BLaER1 (cell line): Measurements from ENCODE around the gene STXBP1.

Source experiments
- H3K27ac ChIP-seq: shearing (Covaris generic); formaldehyde crosslinking; 2 replicates; pipeline ENCODE4 v1.8.1; 2022
- H3K27me3 ChIP-seq: shearing (Covaris generic); formaldehyde crosslinking; 2 replicates; pipeline ENCODE4 v1.8.1; 2022
- H3K36me3 ChIP-seq: shearing (Covaris generic); formaldehyde crosslinking; 2 replicates; pipeline ENCODE4 v1.8.1; 2022
- H3K4me1 ChIP-seq: shearing (Covaris generic); formaldehyde crosslinking; 2 replicates; pipeline ENCODE4 v1.8.1; 2022
- H3K4me2 ChIP-seq: shearing (Covaris generic); formaldehyde crosslinking; 2 replicates; pipeline ENCODE4 v1.8.1; 2022
- H3K4me3 ChIP-seq: shearing (Covaris generic); formaldehyde crosslinking; 2 replicates; pipeline ENCODE4 v1.8.1; 2022
- H3K9ac ChIP-seq: shearing (Covaris generic); formaldehyde crosslinking; 2 replicates; pipeline ENCODE4 v1.8.1; 2022
- H3K9me3 ChIP-seq: shearing (Covaris generic); formaldehyde crosslinking; 2 replicates; pipeline ENCODE4 v1.8.1; 2022
- H4K20me1 ChIP-seq: shearing (Covaris generic); formaldehyde crosslinking; 2 replicates; pipeline ENCODE4 v1.8.1; 2022
- Cebpa-rat ChIP-seq: shearing (Covaris generic); IDR thresholded peaks from 2 replicates; pipeline ENCODE4 v1.8.1; 2022

The STXBP1 gene

DNA sequence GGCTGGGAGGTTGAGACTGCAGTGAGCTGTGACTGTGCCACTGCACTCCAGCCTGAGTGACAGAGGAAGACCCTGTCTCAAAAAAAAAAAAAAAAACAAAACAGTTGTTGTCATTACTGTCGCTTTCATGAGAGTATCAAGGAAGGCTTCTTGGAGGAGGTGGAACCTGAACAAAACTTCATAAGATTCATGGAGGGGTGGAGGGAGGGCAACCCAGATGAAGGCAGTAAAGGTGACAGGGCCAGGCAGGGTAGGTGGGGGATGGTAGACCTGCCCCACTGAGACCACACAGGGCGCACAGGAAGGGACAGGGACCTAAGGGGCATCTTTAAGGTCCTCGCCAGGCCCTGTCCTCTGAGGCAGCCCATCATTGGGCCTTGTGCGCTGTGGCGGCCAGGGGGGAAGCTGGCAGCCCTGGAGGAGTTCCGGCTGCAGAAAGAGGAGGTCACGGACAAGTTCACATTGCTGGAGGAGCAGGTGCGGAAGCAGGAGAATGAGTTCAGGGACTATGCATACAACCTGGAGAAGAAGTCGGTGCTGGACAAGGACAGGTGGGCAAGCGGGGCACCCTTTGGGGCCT, 98.2 kb downstream of the STXBP1 start:
- H3K4me3 ChIP-seq = no peak overlapping the region
- H4K20me1 ChIP-seq = peaks cover 50% of the 10 kb centered on the region
- no peak for TF ChIP-seq Cebpa-rat
- H3K4me1 ChIP-seq = peaks cover 52% of the 10 kb centered on the region
- H3K9me3 ChIP-seq = no peaks in the 10 kb centered on the region
- no peak overlapping the region for H3K27ac ChIP-seq
- no peaks in the 10 kb centered on the region for H3K36me3 ChIP-seq
- no peak overlapping the region for H3K9ac ChIP-seq
- H3K4me2 ChIP-seq = peak overlapping the region; percentile 90
- H3K27me3 ChIP-seq = no peaks in the 10 kb centered on the region

DNA sequence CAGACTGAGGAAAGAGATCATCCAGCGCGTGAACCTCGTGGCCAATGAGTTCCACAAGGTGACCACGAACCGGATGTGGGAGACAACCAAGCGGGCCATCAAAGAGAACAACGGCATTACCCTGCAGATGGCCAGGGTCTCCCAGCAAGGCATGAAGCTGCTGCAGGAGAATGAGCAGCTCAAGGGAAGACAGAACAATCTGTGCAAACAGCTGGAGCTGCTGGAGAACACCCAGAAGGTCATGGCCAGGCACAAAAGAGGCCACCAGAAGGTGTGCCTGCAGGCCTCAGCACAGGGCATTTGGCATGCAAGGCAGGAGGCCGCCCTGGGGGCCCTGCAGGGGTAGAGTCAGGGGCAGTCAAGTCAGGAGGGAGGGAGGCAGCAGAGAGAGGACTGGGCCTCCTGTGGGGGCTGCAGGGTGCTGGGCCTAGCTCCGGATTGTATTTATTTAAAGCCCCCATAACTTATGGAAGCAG, 99.2 kb downstream of the STXBP1 start:
- H3K9me3 ChIP-seq = no peaks in the 10 kb centered on the region
- H3K4me2 ChIP-seq = peak overlapping the region; percentile 90
- no peak overlapping the region for H3K4me3 ChIP-seq
- 0 out of 2 replicates have a peak overlapping the region, but pooled peaks have one; percentile 30 for H3K27ac ChIP-seq
- H3K9ac ChIP-seq = peak overlapping the region; percentile 48; the same call in 1 of the 2 replicates
- no peaks in the 10 kb centered on the region for H3K27me3 ChIP-seq
- peaks cover 50% of the 10 kb centered on the region for H4K20me1 ChIP-seq
- no peaks in the 10 kb centered on the region for H3K36me3 ChIP-seq
- peaks cover 56% of the 10 kb centered on the region for H3K4me1 ChIP-seq
- no peak for TF ChIP-seq Cebpa-rat

DNA sequence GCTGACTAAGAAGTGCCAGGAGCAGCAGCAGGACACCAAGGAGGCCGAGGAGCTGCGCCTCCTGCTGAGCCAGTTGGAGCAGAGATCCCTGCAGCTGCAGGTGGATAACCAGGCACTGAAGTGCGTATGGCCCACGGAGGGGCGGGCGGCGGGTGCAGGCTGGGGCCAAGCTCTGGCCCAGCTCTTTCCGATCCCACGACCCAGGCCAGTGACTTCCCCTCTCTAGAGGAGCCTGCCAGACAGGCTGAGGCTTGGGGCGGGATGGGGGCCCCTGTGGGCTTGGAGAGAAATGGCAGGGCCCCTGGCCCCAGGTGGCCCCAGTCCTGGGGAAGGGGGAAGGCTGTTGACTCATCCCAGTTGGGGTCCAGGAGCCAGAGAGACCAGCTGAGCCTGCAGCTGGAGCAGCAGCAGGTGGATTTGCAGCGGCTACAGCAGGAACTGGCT, 99.8 kb downstream of the STXBP1 start:
- peak overlapping the region; percentile 90 for H3K4me2 ChIP-seq
- H3K4me3 ChIP-seq = no peak overlapping the region
- no peaks in the 10 kb centered on the region for H3K36me3 ChIP-seq
- H3K9ac ChIP-seq = peak overlapping the region; percentile 48; the same call in 1 of the 2 replicates
- peaks cover 59% of the 10 kb centered on the region for H3K4me1 ChIP-seq
- H4K20me1 ChIP-seq = peaks cover 50% of the 10 kb centered on the region
- H3K27me3 ChIP-seq = no peaks in the 10 kb centered on the region
- H3K27ac ChIP-seq = 0 out of 2 replicates have a peak overlapping the region, but pooled peaks have one; percentile 30
- no peak for TF ChIP-seq Cebpa-rat
- no peaks in the 10 kb centered on the region for H3K9me3 ChIP-seq

DNA sequence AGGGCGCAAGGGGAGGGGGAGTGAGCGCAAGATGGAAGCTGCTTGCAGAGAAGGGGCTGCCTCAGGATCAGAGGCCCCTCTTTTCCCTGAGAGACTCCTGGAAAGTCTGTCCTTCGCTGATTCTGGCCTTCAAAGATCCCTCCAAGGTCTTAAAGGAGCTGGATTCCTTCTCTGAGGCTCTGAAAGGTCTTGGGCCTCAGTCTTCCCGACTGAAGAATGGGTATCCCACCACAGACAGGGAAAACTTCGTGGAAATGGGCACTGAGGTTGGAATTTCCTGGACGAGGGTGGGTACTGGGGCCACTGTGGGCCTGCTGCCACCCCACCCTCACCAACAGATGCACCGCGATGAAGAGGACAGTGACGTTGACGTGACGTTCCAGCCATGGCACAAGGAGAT, 100.3 kb downstream of the STXBP1 start:
- no peak overlapping the region for H3K9ac ChIP-seq
- no peak overlapping the region for H3K27ac ChIP-seq
- peaks cover 59% of the 10 kb centered on the region for H3K4me1 ChIP-seq
- H3K9me3 ChIP-seq = no peaks in the 10 kb centered on the region
- no peaks in the 10 kb centered on the region for H3K27me3 ChIP-seq
- no peak for TF ChIP-seq Cebpa-rat
- peak overlapping the region; percentile 90 for H3K4me2 ChIP-seq
- no peak overlapping the region for H3K4me3 ChIP-seq
- H3K36me3 ChIP-seq = no peaks in the 10 kb centered on the region
- H4K20me1 ChIP-seq = peaks cover 50% of the 10 kb centered on the region

DNA sequence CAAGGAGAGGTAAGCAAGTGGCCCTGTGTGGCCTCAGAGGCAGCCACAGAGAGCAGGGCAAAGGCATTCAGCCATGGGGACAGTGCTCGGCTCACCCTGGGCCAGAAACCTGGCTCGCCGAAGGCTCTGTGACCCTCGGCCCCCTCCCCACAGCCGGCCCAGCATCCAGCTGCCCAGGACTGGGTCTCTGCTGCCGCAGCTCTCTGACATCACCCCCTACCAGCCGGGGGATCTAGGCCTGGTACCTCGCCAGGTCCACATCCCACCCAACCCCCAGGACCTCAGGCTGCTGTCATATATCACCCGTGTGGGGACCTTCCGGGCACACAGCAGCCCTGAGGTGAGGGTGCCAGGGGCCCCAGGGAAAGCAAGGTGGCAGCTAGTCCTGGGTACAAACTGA, 100.8 kb downstream of the STXBP1 start:
- H3K36me3 ChIP-seq = no peaks in the 10 kb centered on the region
- H3K4me2 ChIP-seq = peak overlapping the region; percentile 90
- no peak for TF ChIP-seq Cebpa-rat
- H3K27ac ChIP-seq = no peak overlapping the region
- peaks cover 50% of the 10 kb centered on the region for H4K20me1 ChIP-seq
- H3K27me3 ChIP-seq = no peaks in the 10 kb centered on the region
- peaks cover 59% of the 10 kb centered on the region for H3K4me1 ChIP-seq
- no peak overlapping the region for H3K4me3 ChIP-seq
- no peaks in the 10 kb centered on the region for H3K9me3 ChIP-seq
- no peak overlapping the region for H3K9ac ChIP-seq

DNA sequence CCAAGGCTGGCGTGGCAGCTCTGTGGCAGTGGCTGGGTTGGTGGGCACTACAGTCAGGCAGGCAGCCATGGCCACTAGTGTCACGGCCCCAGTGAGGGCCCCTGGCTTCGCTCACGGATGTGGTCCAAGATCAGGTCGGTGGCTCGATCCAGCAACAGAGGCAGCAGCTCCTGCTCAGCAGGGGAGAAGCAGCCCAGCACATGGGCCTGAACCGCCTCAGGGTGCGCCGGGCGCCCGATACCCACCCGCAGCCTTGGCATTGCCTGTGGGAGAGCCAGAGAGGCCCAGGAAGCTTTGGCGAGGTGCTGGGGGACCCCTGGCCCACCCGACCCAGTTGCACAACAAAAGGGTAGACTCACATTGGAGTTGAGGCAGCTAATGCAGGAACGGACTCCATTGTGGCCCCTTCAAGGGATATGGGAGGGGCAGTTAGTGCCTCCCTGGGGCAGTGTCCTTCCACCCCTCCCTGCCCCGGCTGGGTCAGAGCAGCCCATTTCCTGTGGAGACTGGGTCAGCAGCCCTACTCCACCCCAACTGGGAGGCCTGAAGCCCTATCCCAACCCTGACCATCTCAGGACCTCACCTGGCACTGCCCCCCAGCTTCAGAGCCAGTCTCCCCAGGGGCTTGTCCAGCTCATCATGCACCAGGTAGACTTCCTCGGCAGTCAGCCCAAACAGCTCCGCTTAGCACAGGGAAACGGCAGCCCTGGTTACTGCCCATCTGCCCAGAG, 102.1 kb downstream of the STXBP1 start:
- H3K9ac ChIP-seq = peak overlapping the region; percentile 48; the same call in 1 of the 2 replicates
- no peaks in the 10 kb centered on the region for H3K36me3 ChIP-seq
- no peak overlapping the region for H3K27ac ChIP-seq
- H3K4me2 ChIP-seq = peak overlapping the region; percentile 95
- no peaks in the 10 kb centered on the region for H3K9me3 ChIP-seq
- H4K20me1 ChIP-seq = peaks cover 50% of the 10 kb centered on the region
- H3K4me1 ChIP-seq = peaks cover 68% of the 10 kb centered on the region
- no peaks in the 10 kb centered on the region for H3K27me3 ChIP-seq
- TF ChIP-seq Cebpa-rat = no peak
- peak overlapping the region; percentile 79 for H3K4me3 ChIP-seq

DNA sequence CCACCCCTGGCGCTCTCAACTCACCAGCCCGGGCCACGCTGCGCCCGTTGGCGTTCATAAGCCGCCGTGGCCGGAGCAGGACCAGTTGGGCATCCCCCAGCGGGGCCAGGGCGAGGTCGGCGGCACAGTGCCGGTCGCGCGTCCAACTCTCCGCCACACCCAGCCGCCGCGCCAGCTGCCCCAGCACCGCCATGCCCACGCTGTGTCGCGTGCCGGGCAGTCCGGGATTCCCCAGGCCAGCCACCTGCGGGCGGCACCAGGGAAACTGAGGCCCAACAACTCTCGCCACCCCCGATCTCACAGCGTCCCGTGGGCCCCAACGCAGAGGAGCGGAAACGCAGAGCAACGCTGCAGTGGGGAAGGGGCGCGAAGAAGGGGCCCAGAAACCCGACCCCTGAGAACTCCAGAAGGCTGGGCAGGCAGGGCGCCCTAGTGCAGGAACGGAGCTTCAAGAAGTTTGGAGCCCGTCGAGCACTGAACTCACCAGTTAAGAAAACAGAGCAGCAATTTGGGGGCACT, 102.9 kb downstream of the STXBP1 start:
- peaks cover 76% of the 10 kb centered on the region for H3K4me1 ChIP-seq
- no peaks in the 10 kb centered on the region for H3K27me3 ChIP-seq
- peak overlapping the region; percentile 95 for H3K4me2 ChIP-seq
- H4K20me1 ChIP-seq = peaks cover 45% of the 10 kb centered on the region
- H3K9me3 ChIP-seq = no peaks in the 10 kb centered on the region
- peak overlapping the region; percentile 57 for H3K27ac ChIP-seq
- H3K9ac ChIP-seq = peak overlapping the region; percentile 80
- no peak for TF ChIP-seq Cebpa-rat
- H3K36me3 ChIP-seq = no peaks in the 10 kb centered on the region
- H3K4me3 ChIP-seq = peak overlapping the region; percentile 79

DNA sequence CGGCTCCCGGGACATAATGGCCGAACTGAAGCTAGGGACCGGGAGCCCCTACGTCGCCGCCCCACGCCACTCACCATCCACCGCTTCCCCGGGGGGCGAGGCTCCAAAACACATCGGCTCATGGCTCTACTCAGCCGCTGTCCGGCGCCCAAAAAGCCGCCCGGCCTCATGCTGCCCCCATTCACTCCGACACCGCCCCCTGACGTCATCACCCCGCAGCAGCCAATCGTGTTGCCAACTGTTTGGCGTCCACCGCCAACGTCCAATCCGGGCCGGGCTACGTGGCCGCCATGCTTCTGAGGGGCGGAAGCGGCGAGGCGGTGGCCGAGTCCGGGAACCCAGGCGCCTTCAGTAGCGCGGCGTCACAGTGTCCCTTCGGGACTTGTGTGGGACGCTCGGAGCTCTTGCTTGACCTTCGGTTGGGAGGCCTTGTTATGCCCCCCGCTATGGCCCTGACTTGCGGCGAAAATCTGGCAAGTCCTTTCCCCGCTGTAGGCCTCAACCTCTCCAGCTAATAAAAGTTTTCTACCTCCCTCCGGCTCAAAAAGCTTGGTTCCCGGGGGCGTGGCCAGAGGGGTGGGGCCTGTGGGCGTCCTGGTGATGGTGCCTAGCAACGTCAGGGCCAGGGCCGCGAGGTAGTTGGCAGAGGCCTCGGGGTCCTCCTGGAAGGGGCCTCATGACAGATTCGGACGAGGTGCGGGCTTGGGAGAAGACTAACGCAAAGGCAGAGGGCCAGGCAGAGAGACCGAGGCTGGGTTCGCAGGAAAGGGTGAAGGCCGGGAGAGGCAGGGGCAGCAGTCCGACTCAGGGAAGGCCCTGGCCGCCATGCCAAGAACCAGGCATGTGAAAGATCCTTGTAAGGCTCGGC, 103.6 kb downstream of the STXBP1 start, which contains the start of the genes PTRH1 and TTC16:
Gene PTRH1, minus strand, starts transcription at position 194 of the 868 bp plus-strand sequence. Its CDS starts 24 bp downstream, at position 170.
Gene TTC16, plus strand, starts transcription at position 610 of the 868 bp plus-strand sequence. Its CDS starts 67 bp downstream, at position 677.
- Histone ChIP-seq H4K20me1 (peaks cover 39% of the 10 kb centered on the region), H3K27me3 (no peaks in the 10 kb centered on the region), H3K4me3 (peak within 1 kb of the TSS; percentile 79), H3K27ac (peak within 1 kb of the TSS; percentile 57), H3K9me3 (no peaks in the 10 kb centered on the region), H3K36me3 (no peaks in the 10 kb centered on the region), H3K9ac (peak within 1 kb of the TSS; percentile 80), H3K4me1 (peaks cover 76% of the 10 kb centered on the region), H3K4me2 (peak within 1 kb of the TSS; percentile 95)
- no peak for TF ChIP-seq Cebpa-rat

DNA sequence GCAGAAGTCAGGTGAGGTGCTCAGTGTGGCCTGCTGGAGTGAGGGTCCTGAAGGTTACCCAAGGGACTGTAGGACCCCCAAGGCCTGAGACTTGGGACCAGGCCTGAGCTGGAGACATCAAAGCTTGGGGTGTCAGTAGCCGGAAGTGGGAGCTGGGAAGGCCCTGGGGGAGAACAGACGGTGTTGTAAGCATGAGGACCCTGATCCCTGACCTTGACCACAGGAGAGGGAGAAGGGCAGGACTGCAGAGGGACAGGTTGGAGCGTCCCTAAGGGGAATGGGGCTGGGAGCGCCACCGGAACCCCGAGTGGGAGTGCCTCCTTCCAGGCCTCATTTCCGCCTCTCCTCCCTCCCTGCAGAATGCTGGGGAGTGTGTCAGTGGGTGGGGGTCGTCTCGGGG, 104.3 kb downstream of the STXBP1 start:
- H3K9ac ChIP-seq = no peak overlapping the region

More for the DNA sequence above, 104.3 kb downstream of the STXBP1 start:
- peak overlapping the region; percentile 95 for H3K4me2 ChIP-seq
- TF ChIP-seq Cebpa-rat = no peak
- H3K27ac ChIP-seq = peak overlapping the region; percentile 28; the same call in 1 of the 2 replicates
- H4K20me1 ChIP-seq = peaks cover 32% of the 10 kb centered on the region
- H3K9me3 ChIP-seq = no peaks in the 10 kb centered on the region
- H3K36me3 ChIP-seq = no peaks in the 10 kb centered on the region
- no peaks in the 10 kb centered on the region for H3K27me3 ChIP-seq
- peaks cover 74% of the 10 kb centered on the region for H3K4me1 ChIP-seq
- H3K4me3 ChIP-seq = peak overlapping the region; percentile 79; the same call in 1 of the 2 replicates
